ENCODE measurements around the gene PALM2AKAP2. TPM values are rescaled to one million over a fixed set of nuclear protein-coding genes. Genes with fewer than 3 reads are reported as not detected.
A peak's percentile ranks its signal among the peaks of the same experiment; 100 is the strongest.

Gene PALM2AKAP2
- total RNA-seq, 1 donor from 2014 or later: 1.0 TPM

DNA sequence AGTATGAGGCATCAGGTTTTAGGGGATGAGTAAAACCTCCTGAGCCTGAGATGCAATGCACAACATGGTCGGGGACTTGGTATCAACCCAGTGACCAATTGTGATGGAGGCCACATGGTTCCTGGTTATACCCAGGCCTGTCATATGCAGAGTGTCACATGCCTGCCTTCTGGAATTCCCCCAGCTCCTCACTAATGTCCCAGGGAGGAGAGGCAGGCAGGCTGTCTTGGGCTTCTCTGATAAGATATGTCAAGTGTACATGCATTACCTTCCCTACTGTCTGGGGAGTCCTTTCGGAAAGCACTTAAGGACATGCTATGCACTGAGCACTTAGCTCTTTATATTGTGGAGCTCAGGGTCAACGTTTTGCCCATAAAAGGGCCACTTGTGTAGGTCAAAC lies 14.2 kb upstream of the PALM2AKAP2 start:
- Mint-ChIP-seq H3K4me3 (ENCODE audit: unreplicated experiment) (no peak overlapping the region), H3K9me3 (ENCODE audit: unreplicated experiment) (peaks cover 2% of the 10 kb centered on the region), H3K27me3 (ENCODE audit: unreplicated experiment) (no peaks in the 10 kb centered on the region), H3K36me3 (ENCODE audit: unreplicated experiment) (no peaks in the 10 kb centered on the region), H3K27ac (ENCODE audit: unreplicated experiment) (no peak overlapping the region), H3K4me1 (ENCODE audit: low read depth, unreplicated experiment) (peaks cover 2% of the 10 kb centered on the region)
- DNase-seq: peak; percentile 20
- TF ChIP-seq, protein P1, sequence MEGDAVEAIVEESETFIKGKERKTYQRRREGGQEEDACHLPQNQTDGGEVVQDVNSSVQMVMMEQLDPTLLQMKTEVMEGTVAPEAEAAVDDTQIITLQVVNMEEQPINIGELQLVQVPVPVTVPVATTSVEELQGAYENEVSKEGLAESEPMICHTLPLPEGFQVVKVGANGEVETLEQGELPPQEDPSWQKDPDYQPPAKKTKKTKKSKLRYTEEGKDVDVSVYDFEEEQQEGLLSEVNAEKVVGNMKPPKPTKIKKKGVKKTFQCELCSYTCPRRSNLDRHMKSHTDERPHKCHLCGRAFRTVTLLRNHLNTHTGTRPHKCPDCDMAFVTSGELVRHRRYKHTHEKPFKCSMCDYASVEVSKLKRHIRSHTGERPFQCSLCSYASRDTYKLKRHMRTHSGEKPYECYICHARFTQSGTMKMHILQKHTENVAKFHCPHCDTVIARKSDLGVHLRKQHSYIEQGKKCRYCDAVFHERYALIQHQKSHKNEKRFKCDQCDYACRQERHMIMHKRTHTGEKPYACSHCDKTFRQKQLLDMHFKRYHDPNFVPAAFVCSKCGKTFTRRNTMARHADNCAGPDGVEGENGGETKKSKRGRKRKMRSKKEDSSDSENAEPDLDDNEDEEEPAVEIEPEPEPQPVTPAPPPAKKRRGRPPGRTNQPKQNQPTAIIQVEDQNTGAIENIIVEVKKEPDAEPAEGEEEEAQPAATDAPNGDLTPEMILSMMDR (IDR thresholded peaks at IDR 0.05; ENCODE audit: partially characterized antibody, unreplicated experiment): no peak

DNA sequence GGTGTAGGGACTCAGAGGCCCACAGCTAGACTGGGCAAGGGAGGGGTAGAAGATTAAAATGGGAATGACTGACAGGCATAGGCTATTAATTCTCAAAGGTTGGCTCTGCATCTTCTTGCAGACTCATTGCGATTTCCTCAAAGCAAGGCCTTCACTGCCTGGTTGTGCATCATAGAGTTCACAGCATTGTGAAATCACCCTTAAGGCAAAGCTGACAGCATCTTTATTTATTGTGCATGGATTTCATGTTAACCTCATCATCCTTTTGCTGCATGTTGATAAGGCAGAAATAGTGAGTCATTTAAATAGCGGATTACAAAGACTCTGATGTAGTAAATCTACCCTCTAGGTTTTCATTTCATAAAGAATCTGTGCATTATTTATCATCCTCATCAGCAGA lies 13.6 kb upstream of the PALM2AKAP2 start:
- peaks cover 2% of the 10 kb centered on the region for H3K9me3 Mint-ChIP-seq (ENCODE audit: unreplicated experiment)
- H3K4me3 Mint-ChIP-seq (ENCODE audit: unreplicated experiment): no peak overlapping the region
- H3K27ac Mint-ChIP-seq (ENCODE audit: unreplicated experiment): no peak overlapping the region
- TF ChIP-seq, protein P1 (IDR thresholded peaks at IDR 0.05; ENCODE audit: partially characterized antibody, unreplicated experiment): no peak
- H3K27me3 Mint-ChIP-seq (ENCODE audit: unreplicated experiment): no peaks in the 10 kb centered on the region
- H3K4me1 Mint-ChIP-seq (ENCODE audit: low read depth, unreplicated experiment): peaks cover 2% of the 10 kb centered on the region
- H3K36me3 Mint-ChIP-seq (ENCODE audit: unreplicated experiment): no peaks in the 10 kb centered on the region
- DNase-seq: no peak

DNA sequence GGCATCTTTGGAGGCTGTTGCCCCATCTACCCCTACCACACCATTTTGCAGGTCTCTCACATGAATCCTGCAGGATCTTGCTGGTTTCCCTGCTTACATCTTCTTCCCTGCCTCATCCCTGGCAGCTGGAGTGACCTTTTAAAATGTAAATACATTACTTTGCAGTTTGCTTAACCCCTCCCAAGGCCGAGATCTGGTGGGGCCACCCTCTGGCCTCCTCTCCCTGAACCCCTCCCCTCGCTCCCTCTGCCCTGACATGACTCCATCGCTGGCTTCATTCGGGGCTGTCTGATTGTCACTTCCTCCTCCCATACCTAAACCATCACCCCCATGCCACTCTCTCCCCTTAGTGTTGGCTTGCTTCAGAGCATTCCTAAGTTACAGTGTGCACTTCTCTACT lies 12.6 kb upstream of the PALM2AKAP2 start:
- no peak overlapping the region for H3K27ac Mint-ChIP-seq (ENCODE audit: unreplicated experiment)
- TF ChIP-seq, protein P1 (IDR thresholded peaks at IDR 0.05; ENCODE audit: partially characterized antibody, unreplicated experiment): no peak
- peaks cover 2% of the 10 kb centered on the region for H3K4me1 Mint-ChIP-seq (ENCODE audit: low read depth, unreplicated experiment)
- no peak overlapping the region for H3K4me3 Mint-ChIP-seq (ENCODE audit: unreplicated experiment)
- H3K36me3 Mint-ChIP-seq (ENCODE audit: unreplicated experiment): no peaks in the 10 kb centered on the region
- H3K27me3 Mint-ChIP-seq (ENCODE audit: unreplicated experiment): no peaks in the 10 kb centered on the region
- peaks cover 2% of the 10 kb centered on the region for H3K9me3 Mint-ChIP-seq (ENCODE audit: unreplicated experiment)
- no peak for DNase-seq

DNA sequence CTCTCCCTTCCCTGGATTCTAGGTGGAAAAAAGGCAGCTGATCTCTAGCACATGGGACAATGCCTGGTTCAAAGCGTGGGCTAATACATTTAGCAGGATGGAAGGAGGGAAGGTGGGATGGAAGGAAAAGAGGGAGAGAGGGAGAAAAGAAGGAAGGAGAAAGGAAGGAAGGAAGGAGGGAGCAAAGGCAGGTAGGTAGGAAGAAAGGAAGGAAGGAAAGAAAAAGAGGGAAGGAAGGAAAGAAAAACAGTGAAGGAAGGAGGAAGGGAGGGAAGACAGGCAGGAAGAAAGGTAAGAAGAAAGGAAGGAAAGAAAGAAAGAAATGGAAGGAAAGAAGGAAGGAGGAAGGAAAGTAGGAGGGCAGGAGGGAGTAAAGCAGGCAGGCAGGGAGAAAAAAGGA lies 12.2 kb upstream of the PALM2AKAP2 start:
- Mint-ChIP-seq H3K27me3 (ENCODE audit: unreplicated experiment) (no peaks in the 10 kb centered on the region), H3K27ac (ENCODE audit: unreplicated experiment) (no peak overlapping the region), H3K9me3 (ENCODE audit: unreplicated experiment) (peaks cover 2% of the 10 kb centered on the region), H3K4me1 (ENCODE audit: low read depth, unreplicated experiment) (peaks cover 2% of the 10 kb centered on the region), H3K36me3 (ENCODE audit: unreplicated experiment) (no peaks in the 10 kb centered on the region), H3K4me3 (ENCODE audit: unreplicated experiment) (no peak overlapping the region)
- no peak for DNase-seq
- TF ChIP-seq, protein P1 (IDR thresholded peaks at IDR 0.05; ENCODE audit: partially characterized antibody, unreplicated experiment): no peak

DNA sequence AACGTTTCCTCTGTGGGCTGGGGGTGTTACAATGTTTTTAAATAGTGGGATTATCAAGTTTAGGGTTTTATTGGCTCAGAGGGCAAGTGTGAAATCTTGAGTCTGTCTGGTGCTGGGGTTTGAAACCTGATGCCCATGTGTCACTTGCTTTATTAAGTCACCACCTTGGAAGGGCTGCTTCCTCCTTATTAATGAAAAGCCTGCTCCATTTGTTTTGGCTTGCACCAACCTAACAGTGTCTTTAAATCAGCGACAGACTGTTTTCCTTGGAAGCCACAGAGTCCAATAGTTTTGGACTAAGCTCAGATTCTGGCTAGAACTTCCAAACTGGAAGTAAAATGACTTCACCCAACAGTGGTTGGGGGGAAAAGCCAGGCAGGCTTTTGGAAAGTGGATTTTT lies 10.7 kb upstream of the PALM2AKAP2 start:
- Mint-ChIP-seq H3K36me3 (ENCODE audit: unreplicated experiment) (no peaks in the 10 kb centered on the region), H3K4me1 (ENCODE audit: low read depth, unreplicated experiment) (peaks cover 2% of the 10 kb centered on the region), H3K9me3 (ENCODE audit: unreplicated experiment) (peaks cover 2% of the 10 kb centered on the region), H3K27ac (ENCODE audit: unreplicated experiment) (no peak overlapping the region), H3K4me3 (ENCODE audit: unreplicated experiment) (no peak overlapping the region), H3K27me3 (ENCODE audit: unreplicated experiment) (no peaks in the 10 kb centered on the region)
- TF ChIP-seq, protein P1 (IDR thresholded peaks at IDR 0.05; ENCODE audit: partially characterized antibody, unreplicated experiment): no peak
- no peak for DNase-seq
